CD4-positive, alpha-beta T cell (primary cell): ENCODE results near the gene SPANXA2. TPM values are rescaled to one million over a fixed set of nuclear protein-coding genes. Genes with fewer than 3 reads are reported as not detected.

Experiments used
- ATAC-seq: fragments of 200-7000 bp; cut with Tn5 transposase; one replicate; pipeline ENCODE4 v1.10.0; 2022; ENCODE audit warnings: mild to moderate bottlenecking; ENCODE audit not compliant: poor library complexity
- CTCF ChIA-PET: fragments of 350-600 bp; sonication (Branson Sonifier 250); formaldehyde crosslinking; loops from one replicate; lab custom pipeline; 2021; ENCODE audit warnings: antibody characterized with exemption, inconsistent platforms; lab: Charles Lee
- POLR2A ChIA-PET: fragments of 350-600 bp; sonication (Branson Sonifier 250); formaldehyde crosslinking; loops from one replicate; lab custom pipeline; 2021; ENCODE audit warnings: antibody characterized with exemption, inconsistent platforms; lab: Charles Lee
- DNase-seq, 14 experiments: peaks; one replicate each; pipeline ENCODE4 v3.0.0-alpha.2; 2013 to 2020; ENCODE audit warnings: mixed read lengths in 2 of 14
- H3K27ac ChIP-seq, 2 donors: one replicate each; pipeline versions ENCODE4 v1.5.1 to v1.7.0; 2013; ENCODE audit warnings: low read length in 2 of 2, low read depth in 1 of 2, mild to moderate bottlenecking in 1 of 2
- H3K27me3 ChIP-seq, 2 experiments: 1 replicate in 1 of 2; 2 replicates in 1 of 2; pipeline versions ENCODE4 v1.6.1 to v1.7.0; 2013; ENCODE audit warnings: low read length in 2 of 2, control low read depth in 1 of 2, mild to moderate bottlenecking in 1 of 2, moderate library complexity in 1 of 2; ENCODE audit not compliant: insufficient read depth in 2 of 2, control insufficient read depth in 1 of 2
- H3K36me3 ChIP-seq: one replicate; pipeline ENCODE4 v1.6.1; 2013; ENCODE audit warnings: low read length, control low read depth; ENCODE audit not compliant: insufficient read depth
- H3K4me1 ChIP-seq: one replicate; pipeline ENCODE4 v1.6.1; 2013; ENCODE audit warnings: low read length, control low read depth; ENCODE audit not compliant: insufficient read depth
- H3K4me3 ChIP-seq: one replicate; pipeline ENCODE4 v1.5.1; 2013; ENCODE audit warnings: mild to moderate bottlenecking, low read length, moderate library complexity
- H3K9me3 ChIP-seq, 2 experiments: 1 replicate in 1 of 2; 2 replicates in 1 of 2; pipeline versions ENCODE4 v1.6.1 to v1.7.0; 2013; ENCODE audit warnings: low read length in 2 of 2, mild to moderate bottlenecking in 2 of 2, control low read depth in 1 of 2, moderate library complexity in 1 of 2; ENCODE audit not compliant: control insufficient read depth in 1 of 2, insufficient read depth in 1 of 2
- H3K27ac Mint-ChIP-seq: one replicate; pipeline ENCODE4 v1.8.0; 2020; ENCODE audit warnings: mixed read lengths
- H3K27me3 Mint-ChIP-seq: one replicate; pipeline ENCODE4 v1.8.0; 2021; ENCODE audit warnings: mixed read lengths
- H3K36me3 Mint-ChIP-seq: one replicate; pipeline ENCODE4 v1.8.0; 2021; ENCODE audit warnings: low read depth, mixed read lengths
- H3K4me1 Mint-ChIP-seq: one replicate; pipeline ENCODE4 v1.8.0; 2021; ENCODE audit warnings: low read depth, mixed read lengths
- H3K4me3 Mint-ChIP-seq: one replicate; pipeline ENCODE4 v1.8.0; 2020; ENCODE audit warnings: mild to moderate bottlenecking, mixed read lengths
- H3K9me3 Mint-ChIP-seq: one replicate; pipeline ENCODE4 v1.8.0; 2020; ENCODE audit warnings: mixed read lengths
- CTCF ChIP-seq: fragments of 200-600 bp; IDR thresholded peaks from one replicate; pipeline ENCODE4 v1.8.0; 2022; ENCODE audit warnings: antibody characterized with exemption, mild to moderate bottlenecking
- intact Hi-C, 2 experiments: fragments of 100-400 bp; cut with DNase I in 1 of 2; cut with micrococcal nuclease in 1 of 2; formaldehyde crosslinking; loops; one replicate each; pipeline versions ENCODE4 v1.15.1 to v1.9.0; 2023 to 2025; cut with DNase I, micrococcal nuclease
- total RNA-seq, 174 experiments: library from RNA in 2 of 174; stranded (reverse) in 2 of 174; gene quantifications; one replicate each; pipeline ENCODE4 v1.2.3 and lab custom pipeline; 2021 to 2026

The SPANXA2 gene
- total RNA-seq, 2 experiments from 2014 or later = not detected

GRCh38 chrX:141619336-141619735 lies 29.8 kb downstream of the SPANXA2 start:
- H3K27me3 ChIP-seq = no peaks in the 10 kb centered on the region
- H3K27ac ChIP-seq = no peak overlapping the region
- POLR2A ChIA-PET = no interaction called here
- H3K4me3 Mint-ChIP-seq = no peak overlapping the region
- no peak overlapping the region for H3K4me3 ChIP-seq
- no peaks in the 10 kb centered on the region for H3K9me3 ChIP-seq
- peaks cover 8% of the 10 kb centered on the region for H3K9me3 Mint-ChIP-seq
- no peak for TF ChIP-seq CTCF
- no peaks in the 10 kb centered on the region for H3K4me1 Mint-ChIP-seq
- intact Hi-C loops = no loop called here
- no peak overlapping the region for H3K27ac Mint-ChIP-seq
- H3K36me3 Mint-ChIP-seq = no peaks in the 10 kb centered on the region
- DNase-seq (no peak), ATAC-seq (no peak)
- CTCF ChIA-PET = no interaction called here
- no peaks in the 10 kb centered on the region for H3K27me3 Mint-ChIP-seq
- H3K4me1 ChIP-seq = no peaks in the 10 kb centered on the region
- no peaks in the 10 kb centered on the region for H3K36me3 ChIP-seq

DNA sequence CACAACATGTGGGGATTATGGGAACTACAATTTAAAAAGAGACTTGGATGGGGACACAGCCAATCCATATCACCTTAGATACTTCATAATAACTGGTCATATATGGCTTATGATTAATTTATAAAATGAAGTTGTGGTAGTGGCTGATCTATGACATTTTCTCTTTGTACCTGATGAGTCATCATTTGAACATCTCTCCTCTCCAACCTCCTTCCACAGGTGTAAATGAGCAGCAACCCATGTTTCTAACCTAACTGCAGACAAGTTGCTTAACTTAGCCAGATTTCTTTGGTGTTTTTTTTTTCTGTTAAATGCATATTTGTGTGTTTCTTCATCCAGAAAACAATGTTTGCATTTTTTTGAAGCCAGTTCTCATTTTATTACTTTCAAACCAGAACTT lies 42.6 kb downstream of the SPANXA2 start:
- ATAC-seq (no peak), DNase-seq (no peak)
- intact Hi-C loops = no loop called here
- no peaks in the 10 kb centered on the region for H3K27me3 Mint-ChIP-seq
- H3K36me3 ChIP-seq = no peaks in the 10 kb centered on the region
- no peak overlapping the region for H3K4me3 Mint-ChIP-seq
- no peaks in the 10 kb centered on the region for H3K36me3 Mint-ChIP-seq
- no peak overlapping the region for H3K27ac Mint-ChIP-seq
- H3K9me3 ChIP-seq = peaks cover 0 to 3% of the 10 kb centered on the region in 2 experiments
- CTCF ChIA-PET = no interaction called here
- TF ChIP-seq CTCF = no peak
- POLR2A ChIA-PET = no interaction called here
- no peak overlapping the region for H3K27ac ChIP-seq
- H3K4me1 ChIP-seq = no peaks in the 10 kb centered on the region
- no peaks in the 10 kb centered on the region for H3K27me3 ChIP-seq
- H3K4me1 Mint-ChIP-seq = no peaks in the 10 kb centered on the region
- peaks cover 4% of the 10 kb centered on the region for H3K9me3 Mint-ChIP-seq
- H3K4me3 ChIP-seq = no peak overlapping the region

DNA sequence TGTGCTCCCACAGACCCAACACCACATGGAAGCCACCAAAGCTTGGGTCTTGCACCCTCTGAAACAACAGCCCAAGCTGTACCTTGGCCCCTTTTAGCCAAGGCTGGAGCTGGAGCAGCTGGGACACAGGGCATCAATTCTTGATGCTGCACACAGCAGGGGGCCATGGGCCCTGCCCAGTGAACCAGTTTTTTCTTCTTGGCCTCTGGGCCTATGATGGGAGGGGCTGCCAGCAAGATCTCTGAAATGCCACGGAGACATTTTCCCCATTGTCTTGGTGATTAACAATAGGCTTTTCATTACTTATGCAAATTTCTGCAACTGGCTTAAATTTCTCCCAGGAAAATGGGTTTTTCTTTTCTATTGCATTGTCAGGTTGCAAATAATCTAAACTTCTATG lies 49.0 kb downstream of the SPANXA2 start:
- H3K27ac ChIP-seq = no peak overlapping the region
- ATAC-seq (no peak), DNase-seq (no peak)
- POLR2A ChIA-PET = no interaction called here
- peaks cover 0 to 8% of the 10 kb centered on the region in 2 experiments for H3K9me3 ChIP-seq
- peaks cover 3% of the 10 kb centered on the region for H3K9me3 Mint-ChIP-seq
- H3K27me3 ChIP-seq = no peaks in the 10 kb centered on the region
- H3K27me3 Mint-ChIP-seq = no peaks in the 10 kb centered on the region
- CTCF ChIA-PET = no interaction called here
- no peaks in the 10 kb centered on the region for H3K36me3 Mint-ChIP-seq
- no peak for TF ChIP-seq CTCF
- H3K4me3 Mint-ChIP-seq = no peak overlapping the region
- no peaks in the 10 kb centered on the region for H3K4me1 Mint-ChIP-seq
- H3K36me3 ChIP-seq = no peaks in the 10 kb centered on the region
- H3K4me1 ChIP-seq = no peaks in the 10 kb centered on the region
- no peak overlapping the region for H3K27ac Mint-ChIP-seq
- no peak overlapping the region for H3K4me3 ChIP-seq
- intact Hi-C loops = no loop called here

Other genes starting within 250 kb of the SPANXA2 start
- not detected for gene SPANXA1, start 5.0 kb upstream of the SPANXA2 start, total RNA-seq
- gene SPANXD, start 109.0 kb downstream of the SPANXA2 start, total RNA-seq = not detected
- gene MAGEC3, start 248.6 kb downstream of the SPANXA2 start, total RNA-seq = not detected